Adrenal gland (tissue), 12 donors: ENCODE data around the gene PTPN7. TPM values are rescaled to one million over a fixed set of nuclear protein-coding genes. Genes with fewer than 3 reads are reported as not detected.

ENCODE experiments used
- DNase-seq, 7 donors: peaks; one replicate each; pipeline ENCODE4 v3.0.0-alpha.2; 2019 to 2020
- H3K27ac ChIP-seq, 5 donors: fragments of 200-600 bp; sonication (generic) in 4 of 5; 1 replicate in 3 of 5; 2 replicates in 2 of 5; pipeline versions ENCODE4 v1.5.1 to v1.8.0; 2016 to 2020; ENCODE audit warnings: mild to moderate bottlenecking in 1 of 5
- H3K27me3 ChIP-seq: fragments of 200-600 bp; 2 replicates; pipeline ENCODE4 v1.8.0; 2021
- H3K36me3 ChIP-seq, 2 donors: fragments of 200-600 bp; replicated peaks in 1 of 2; 1 replicate in 1 of 2; 2 replicates in 1 of 2; pipeline versions ENCODE4 v1.5.1 to v1.8.0; 2018 to 2022
- H3K4me1 ChIP-seq, 2 donors: fragments of 200-600 bp; replicated peaks in 1 of 2; 1 replicate in 1 of 2; 2 replicates in 1 of 2; pipeline versions ENCODE4 v1.5.1 to v1.8.0; 2018 to 2021
- H3K4me3 ChIP-seq, 4 donors: fragments of 200-600 bp; sonication (generic) in 3 of 4; one replicate each; pipeline ENCODE4 v1.5.1; 2016 to 2018
- H3K9me3 ChIP-seq, 3 donors: fragments of 200-600 bp; sonication (generic) in 1 of 3; replicated peaks in 1 of 3; 1 replicate in 2 of 3; 2 replicates in 1 of 3; pipeline versions ENCODE4 v1.5.1 to v1.8.0; 2016 to 2021
- POLR2A ChIP-seq, 2 donors: fragments of 450-650 bp; IDR thresholded peaks; one replicate each; pipeline ENCODE4 v1.6.1; 2017; ENCODE audit warnings: antibody characterized with exemption in 2 of 2, mild to moderate bottlenecking in 2 of 2, moderate library complexity in 1 of 2
- WGBS, 4 donors: extraction: QIAGEN DNeasy Blood & Tissue Kit in 2 of 4; methylation state at CpG; one replicate each; pipeline versions ENCODE4 v1.1.5 to v1.1.7; 2013 to 2017; 5-methylcytosine and 5-hydroxymethylcytosine counted together
- intact Hi-C, 2 donors: fragments of 100-400 bp; cut with DNase I; formaldehyde crosslinking; loops; one replicate each; pipeline versions ENCODE4 v1.14.1 to v1.15.0; 2022 to 2023
- polyA plus RNA-seq, 3 donors: library from polyadenylated mRNA; stranded (reverse); fragments of 200-250 nt in 2 of 3; fragments of 350-450 nt in 1 of 3; fragmentation: Illumina TruSeq in 1 of 3; extraction: RNeasy Lipid Tissue Mini Kit (QIAGEN cat#74804) in 1 of 3; gene quantifications; one replicate each; pipeline ENCODE4 v1.2.3, GENCODE V29; 2013 to 2014
- total RNA-seq, 9 donors: library from RNA; depleted of rRNA in 4 of 9; stranded (reverse); fragments of >200 nt in 4 of 9; fragments of 120-200 nt in 1 of 9; fragmentation: NEBNext Ultra II Directional in 1 of 9; extraction: Animal tissue kit (Norgen Biotek cat#: 25700) in 1 of 9; gene quantifications; one replicate each; pipeline versions ENCODE4 v1.1.0 to v1.2.4, GENCODE V29; 2013 to 2023
- TF ChIP-seq, protein P1 (sequence below), 6 experiments: fragments of 450-650 bp in 4 of 6; fragments of 200-600 bp in 2 of 6; sonication (generic) in 1 of 6; IDR thresholded peaks; 1 replicate in 5 of 6; 2 replicates in 1 of 6; pipeline versions ENCODE4 v1.5.1 to v1.8.0; 2016 to 2021; ENCODE audit warnings: antibody characterized with exemption in 6 of 6, mild to moderate bottlenecking in 2 of 6, moderate library complexity in 1 of 6
- donor health status: healthy with polysubstance abuse.
- donor health status: Bipolar disorder and iron deficiency.
- donor health status: DM: yes; HTN: yes; CAD: no.
- donor health status: DM: no; HTN: no; CAD: no.
- donor health status: DM: no; HTN: no; CAD: no.
- donor health status: DM: yes; HTN: yes; CAD: no.

PTPN7 gene
- total and polyA plus RNA-seq, 12 donors, result 2.5 to 45.4 (median 17.1) TPM

DNA sequence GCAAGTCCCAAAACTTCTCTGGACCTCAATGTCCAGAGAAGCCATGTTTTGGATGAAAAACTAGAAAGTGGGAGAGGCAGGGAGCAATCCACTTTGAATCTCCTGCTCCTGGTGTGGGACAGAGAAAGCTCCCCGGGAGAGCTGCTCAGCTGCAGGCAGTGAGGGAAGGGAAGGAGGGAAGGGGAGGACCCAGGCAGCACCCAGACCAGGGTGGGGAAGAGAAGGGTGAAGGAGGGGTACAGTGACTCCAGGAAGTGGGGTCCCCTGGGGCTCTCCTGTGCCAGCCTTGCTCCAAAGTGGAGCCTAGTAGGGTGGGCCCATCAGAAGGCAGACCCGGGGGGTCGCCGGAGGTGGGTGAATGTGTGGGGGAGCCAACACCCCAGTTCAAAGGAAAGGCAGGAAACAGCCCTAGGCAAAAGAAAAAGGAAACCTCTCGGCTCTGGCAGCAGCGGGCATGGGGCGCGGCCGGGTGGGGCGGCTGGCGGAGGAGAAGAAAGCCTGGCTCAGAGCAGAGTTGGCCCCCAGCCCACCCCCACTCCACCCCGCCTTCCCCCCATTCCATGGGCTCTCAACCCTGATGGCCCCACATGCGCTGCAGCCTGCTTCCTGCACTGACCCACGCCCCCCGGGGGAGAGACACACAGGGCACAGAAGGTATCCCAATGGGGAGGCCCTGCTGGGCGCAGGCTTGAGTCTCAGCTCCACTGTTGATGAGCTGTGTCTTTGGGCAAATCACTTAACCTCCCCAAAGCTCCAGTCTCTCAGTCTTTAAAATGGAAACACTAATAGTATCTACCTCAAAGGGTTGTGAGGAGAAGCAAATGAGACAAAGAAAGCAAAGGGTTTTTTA lies 38.9 kb upstream of the PTPN7 start:
- TF ChIP-seq, protein P1, sequence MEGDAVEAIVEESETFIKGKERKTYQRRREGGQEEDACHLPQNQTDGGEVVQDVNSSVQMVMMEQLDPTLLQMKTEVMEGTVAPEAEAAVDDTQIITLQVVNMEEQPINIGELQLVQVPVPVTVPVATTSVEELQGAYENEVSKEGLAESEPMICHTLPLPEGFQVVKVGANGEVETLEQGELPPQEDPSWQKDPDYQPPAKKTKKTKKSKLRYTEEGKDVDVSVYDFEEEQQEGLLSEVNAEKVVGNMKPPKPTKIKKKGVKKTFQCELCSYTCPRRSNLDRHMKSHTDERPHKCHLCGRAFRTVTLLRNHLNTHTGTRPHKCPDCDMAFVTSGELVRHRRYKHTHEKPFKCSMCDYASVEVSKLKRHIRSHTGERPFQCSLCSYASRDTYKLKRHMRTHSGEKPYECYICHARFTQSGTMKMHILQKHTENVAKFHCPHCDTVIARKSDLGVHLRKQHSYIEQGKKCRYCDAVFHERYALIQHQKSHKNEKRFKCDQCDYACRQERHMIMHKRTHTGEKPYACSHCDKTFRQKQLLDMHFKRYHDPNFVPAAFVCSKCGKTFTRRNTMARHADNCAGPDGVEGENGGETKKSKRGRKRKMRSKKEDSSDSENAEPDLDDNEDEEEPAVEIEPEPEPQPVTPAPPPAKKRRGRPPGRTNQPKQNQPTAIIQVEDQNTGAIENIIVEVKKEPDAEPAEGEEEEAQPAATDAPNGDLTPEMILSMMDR (IDR thresholded peaks at IDR 0.05), result no peak
- no peak for TF ChIP-seq POLR2A (IDR thresholded peaks at IDR 0.05)
- Histone ChIP-seq H3K27me3 (peaks cover 11% of the 10 kb centered on the region), H3K4me1 (no peaks in the 10 kb centered on the region), H3K27ac (no peak overlapping the region), H3K9me3 (no peaks in the 10 kb centered on the region), H3K4me3 (no peak overlapping the region), H3K36me3 (no peaks in the 10 kb centered on the region)
- intact Hi-C loops, result no loop called here
- WGBS, 4 donors, result 62 to 72% (median 67%) methylated on average over 12 to 16 of the region's 16 CpGs
- DNase-seq, result no peak

- no peak overlapping the region for H3K27ac ChIP-seq
- H3K27me3 ChIP-seq, result peaks cover 21% of the 10 kb centered on the region
- TF ChIP-seq, protein P1 (IDR thresholded peaks at IDR 0.05), result no peak
- no peak for TF ChIP-seq POLR2A (IDR thresholded peaks at IDR 0.05)
- H3K4me3 ChIP-seq, result no peak overlapping the region
- no peaks in the 10 kb centered on the region for H3K9me3 ChIP-seq
- peaks cover 0 to 4% of the 10 kb centered on the region in 2 donors for H3K4me1 ChIP-seq
- H3K36me3 ChIP-seq, result no peaks in the 10 kb centered on the region
- 65 to 77% (median 71%) methylated on average over 1 of the region's 1 CpG for WGBS, 4 donors
- DNase-seq, result no peak
- intact Hi-C loops, result no loop called here
Observed at GRCh38 chr1:202198366-202198724, 37.9 kb upstream of the PTPN7 start.

- Histone ChIP-seq H3K4me1 (peaks cover 0 to 8% of the 10 kb centered on the region in 2 donors), H3K27me3 (peaks cover 26% of the 10 kb centered on the region), H3K27ac (no peak overlapping the region), H3K4me3 (no peak overlapping the region), H3K9me3 (no peaks in the 10 kb centered on the region), H3K36me3 (no peaks in the 10 kb centered on the region)
- WGBS, 4 donors, result 81 to 88% (median 85%) methylated on average over 6 to 7 of the region's 7 CpGs
- no peak for TF ChIP-seq POLR2A (IDR thresholded peaks at IDR 0.05)
- TF ChIP-seq, protein P1 (IDR thresholded peaks at IDR 0.05), result no peak
- DNase-seq, result no peak
- intact Hi-C loops, result no loop called here
Observed at GRCh38 chr1:202197653-202198365, 37.4 kb upstream of the PTPN7 start.

- H3K9me3 ChIP-seq, result no peaks in the 10 kb centered on the region
- no peak overlapping the region for H3K27ac ChIP-seq
- TF ChIP-seq, protein P1 (IDR thresholded peaks at IDR 0.05), result no peak
- no peak for TF ChIP-seq POLR2A (IDR thresholded peaks at IDR 0.05)
- H3K36me3 ChIP-seq, result no peaks in the 10 kb centered on the region
- no peak overlapping the region for H3K4me3 ChIP-seq
- H3K4me1 ChIP-seq, result peaks cover 0 to 8% of the 10 kb centered on the region in 2 donors
- 48 to 84% (median 61%) methylated on average over 4 to 11 of the region's 11 CpGs for WGBS, 4 donors
- peaks cover 29% of the 10 kb centered on the region for H3K27me3 ChIP-seq
- intact Hi-C loops, result no loop called here
- no peak for DNase-seq
Observed at GRCh38 chr1:202194328-202194648, 33.9 kb upstream of the PTPN7 start.
